ENCODE measurements around the gene CR2. TPM values are rescaled to one million over a fixed set of nuclear protein-coding genes. Genes with fewer than 3 reads are reported as not detected.

The CR2 gene
- total RNA-seq, 4 donors from 2014 or later = 0.07 to 0.15 TPM; not detected in 2

- Histone ChIP-seq H3K27ac (no peak overlapping the region), H3K9me3 (no peaks in the 10 kb centered on the region), H3K36me3 (no peaks in the 10 kb centered on the region), H3K4me1 (no peaks in the 10 kb centered on the region), H3K27me3 (peaks cover 0 to 15% (median 4%) of the 10 kb centered on the region in 3 donors), H3K4me3 (no peak overlapping the region)
- DNase-seq (no peak), ATAC-seq (no peak)
- in situ Hi-C loops (cut with MboI; ENCODE audit: low sequenced_read_pairs in 4 of 4) = no loop called here
- TF ChIP-seq, protein P1, sequence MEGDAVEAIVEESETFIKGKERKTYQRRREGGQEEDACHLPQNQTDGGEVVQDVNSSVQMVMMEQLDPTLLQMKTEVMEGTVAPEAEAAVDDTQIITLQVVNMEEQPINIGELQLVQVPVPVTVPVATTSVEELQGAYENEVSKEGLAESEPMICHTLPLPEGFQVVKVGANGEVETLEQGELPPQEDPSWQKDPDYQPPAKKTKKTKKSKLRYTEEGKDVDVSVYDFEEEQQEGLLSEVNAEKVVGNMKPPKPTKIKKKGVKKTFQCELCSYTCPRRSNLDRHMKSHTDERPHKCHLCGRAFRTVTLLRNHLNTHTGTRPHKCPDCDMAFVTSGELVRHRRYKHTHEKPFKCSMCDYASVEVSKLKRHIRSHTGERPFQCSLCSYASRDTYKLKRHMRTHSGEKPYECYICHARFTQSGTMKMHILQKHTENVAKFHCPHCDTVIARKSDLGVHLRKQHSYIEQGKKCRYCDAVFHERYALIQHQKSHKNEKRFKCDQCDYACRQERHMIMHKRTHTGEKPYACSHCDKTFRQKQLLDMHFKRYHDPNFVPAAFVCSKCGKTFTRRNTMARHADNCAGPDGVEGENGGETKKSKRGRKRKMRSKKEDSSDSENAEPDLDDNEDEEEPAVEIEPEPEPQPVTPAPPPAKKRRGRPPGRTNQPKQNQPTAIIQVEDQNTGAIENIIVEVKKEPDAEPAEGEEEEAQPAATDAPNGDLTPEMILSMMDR (IDR thresholded peaks at IDR 0.05 in 4 of 5, conservative IDR thresholded peaks at IDR 0.05 in 1 of 5) = no peak
- TF ChIP-seq POLR2A (IDR thresholded peaks at IDR 0.05) = no peak
- intact Hi-C loops (cut with DNase I; ENCODE audit: low total_unique reads) = no loop called here
Measured at GRCh38 chr1:207462535-207462934, 8.4 kb downstream of the CR2 start.

DNA sequence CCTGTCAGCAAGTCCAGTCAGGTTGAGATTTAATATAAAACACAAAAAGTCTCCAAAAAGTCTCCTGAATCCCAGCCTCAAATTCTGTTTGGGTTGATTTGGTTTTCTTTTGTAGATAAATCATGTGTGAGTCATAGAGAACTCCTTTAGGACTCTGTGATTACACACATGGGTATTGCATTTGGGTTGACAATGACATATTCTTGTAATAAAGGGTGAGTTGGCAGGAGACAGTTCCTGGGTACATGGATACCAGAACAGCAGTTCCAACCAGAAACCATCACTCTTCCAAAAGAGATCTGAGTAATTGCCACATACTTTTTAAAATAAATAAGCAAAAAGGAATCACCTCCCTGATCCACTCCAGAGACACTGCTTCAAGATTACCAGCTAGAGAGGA is 8.9 kb downstream of the CR2 start:
- Histone ChIP-seq H3K9me3 (no peaks in the 10 kb centered on the region), H3K4me3 (no peak overlapping the region), H3K4me1 (no peaks in the 10 kb centered on the region), H3K27ac (no peak overlapping the region), H3K27me3 (peaks cover 0 to 18% (median 4%) of the 10 kb centered on the region in 3 donors), H3K36me3 (no peaks in the 10 kb centered on the region)
- TF ChIP-seq, protein P1 (IDR thresholded peaks at IDR 0.05 in 4 of 5, conservative IDR thresholded peaks at IDR 0.05 in 1 of 5) = no peak
- TF ChIP-seq POLR2A (IDR thresholded peaks at IDR 0.05) = no peak
- DNase-seq (no peak), ATAC-seq (no peak)
- in situ Hi-C loops (cut with MboI; ENCODE audit: low sequenced_read_pairs in 4 of 4) = no loop called here
- intact Hi-C loops (cut with DNase I; ENCODE audit: low total_unique reads) = no loop called here

DNA sequence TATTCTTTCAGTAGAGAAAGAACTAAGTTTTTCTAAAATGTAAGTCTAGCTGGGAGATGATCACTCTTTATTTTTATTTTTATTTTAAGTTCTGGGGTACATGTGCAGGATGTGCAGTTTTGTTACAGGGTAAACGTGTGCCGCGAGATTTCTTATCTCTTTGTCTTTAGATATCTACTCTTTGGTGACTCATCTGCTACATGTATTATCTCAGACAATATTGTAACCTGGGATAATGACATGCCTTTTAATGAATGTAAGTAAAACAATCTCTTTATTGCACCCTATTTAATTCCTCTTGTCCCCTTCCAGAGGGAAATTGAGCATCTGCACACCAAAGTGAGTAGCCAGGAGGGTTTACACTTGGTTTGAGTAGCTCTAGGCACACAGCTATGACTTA is 9.4 kb downstream of the CR2 start:
- no peaks in the 10 kb centered on the region for H3K4me1 ChIP-seq
- in situ Hi-C loops (cut with MboI; ENCODE audit: low sequenced_read_pairs in 4 of 4) = no loop called here
- no peak overlapping the region for H3K4me3 ChIP-seq

DNA sequence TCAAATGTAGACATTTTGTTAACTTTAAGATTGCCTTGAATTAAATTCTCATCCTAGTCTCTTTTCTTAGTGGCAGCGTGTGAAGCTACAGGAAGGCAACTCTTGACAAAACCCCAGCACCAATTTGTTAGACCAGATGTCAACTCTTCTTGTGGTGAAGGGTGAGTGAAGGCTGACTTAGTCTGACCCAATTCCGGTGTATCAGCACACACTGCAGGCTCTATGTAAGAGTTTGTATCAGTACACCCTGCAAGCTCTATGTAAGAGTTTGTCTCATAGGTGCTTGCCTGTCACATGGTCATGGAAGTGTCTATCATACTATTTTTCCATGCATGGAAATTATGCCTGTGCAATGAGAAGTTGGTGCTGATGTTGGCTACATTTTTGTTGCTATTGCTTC is 16.8 kb downstream of the CR2 start:
- no peaks in the 10 kb centered on the region for H3K9me3 ChIP-seq
- H3K36me3 ChIP-seq = no peaks in the 10 kb centered on the region
- intact Hi-C loops (cut with DNase I; ENCODE audit: low total_unique reads) = no loop called here
- peaks cover 0 to 10% (median 0%) of the 10 kb centered on the region in 3 donors for H3K27me3 ChIP-seq
- DNase-seq (no peak), ATAC-seq (no peak)
- no peak for TF ChIP-seq POLR2A (IDR thresholded peaks at IDR 0.05)
- TF ChIP-seq, protein P1 (IDR thresholded peaks at IDR 0.05 in 4 of 5, conservative IDR thresholded peaks at IDR 0.05 in 1 of 5) = no peak
- no peaks in the 10 kb centered on the region for H3K4me1 ChIP-seq
- in situ Hi-C loops (cut with MboI; ENCODE audit: low sequenced_read_pairs in 4 of 4) = no loop called here
- H3K4me3 ChIP-seq = no peak overlapping the region
- no peak overlapping the region for H3K27ac ChIP-seq

More for the DNA sequence above, 9.4 kb downstream of the CR2 start:
- H3K27me3 ChIP-seq = peaks cover 0 to 17% (median 4%) of the 10 kb centered on the region in 3 donors
- ATAC-seq (no peak), DNase-seq (no peak)
- no peaks in the 10 kb centered on the region for H3K36me3 ChIP-seq
- intact Hi-C loops (cut with DNase I; ENCODE audit: low total_unique reads) = no loop called here
- TF ChIP-seq, protein P1 (IDR thresholded peaks at IDR 0.05 in 4 of 5, conservative IDR thresholded peaks at IDR 0.05 in 1 of 5) = no peak
- TF ChIP-seq POLR2A (IDR thresholded peaks at IDR 0.05) = no peak
- H3K9me3 ChIP-seq = no peaks in the 10 kb centered on the region
- H3K27ac ChIP-seq = no peak overlapping the region

DNA sequence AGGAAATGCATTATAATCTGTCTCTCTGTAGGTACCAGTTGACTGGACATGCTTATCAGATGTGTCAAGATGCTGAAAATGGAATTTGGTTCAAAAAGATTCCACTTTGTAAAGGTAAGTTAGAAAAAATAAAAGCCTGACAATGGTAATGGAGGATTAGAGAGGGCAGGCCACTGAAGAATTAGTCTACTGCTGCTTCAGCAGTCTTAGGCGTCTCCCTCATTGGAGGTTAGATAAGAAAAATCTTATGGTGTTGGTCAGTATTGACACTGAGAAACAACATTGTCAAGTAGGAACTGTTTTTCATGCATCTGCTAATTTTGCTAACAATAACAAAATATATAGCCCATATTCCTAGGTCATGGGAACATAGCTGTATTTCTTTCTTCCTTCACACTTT is 20.1 kb downstream of the CR2 start:
- in situ Hi-C loops (cut with MboI; ENCODE audit: low sequenced_read_pairs in 4 of 4) (no loop called here), intact Hi-C loops (cut with DNase I; ENCODE audit: low total_unique reads) (no loop called here)
- no peaks in the 10 kb centered on the region for H3K4me1 ChIP-seq
- no peak overlapping the region for H3K27ac ChIP-seq
- no peak for ATAC-seq
- no peaks in the 10 kb centered on the region for H3K27me3 ChIP-seq
- H3K36me3 ChIP-seq = no peaks in the 10 kb centered on the region
- no peak overlapping the region for H3K4me3 ChIP-seq
- DNase-seq = no peak
- no peaks in the 10 kb centered on the region for H3K9me3 ChIP-seq
- TF ChIP-seq, protein P1 (IDR thresholded peaks at IDR 0.05 in 4 of 5, conservative IDR thresholded peaks at IDR 0.05 in 1 of 5) = no peak
- TF ChIP-seq POLR2A (IDR thresholded peaks at IDR 0.05) = no peak
